Measurements from ENCODE around the gene CPAMD8. TPM values are rescaled to one million over a fixed set of nuclear protein-coding genes. Genes with fewer than 3 reads are reported as not detected.
"Not testable (repeated sequence)": the region's sequence is repeated elsewhere in the genome, so short reads cannot be mapped to it uniquely, and the experiment has no call there.

Gene CPAMD8
- total and polyA plus RNA-seq, 2 of the 8 experiments (the other 6 are each of a cell fraction or from before 2014, with no cell fraction given), result 6.1 to 9.2 TPM

- not testable (repeated sequence) for FAIRE-seq; H2BK15ac ChIP-seq (ENCODE audit: low read length); H2AFZ ChIP-seq (ENCODE audit: low read length); H3K4me1 ChIP-seq (replicated peaks in 1 of 4; ENCODE audit: control insufficient read depth in 3 of 4, insufficient read depth in 4 of 4, low read length in 3 of 4); H2BK5ac ChIP-seq (ENCODE audit: low read depth, low read length); H3K14ac ChIP-seq (ENCODE audit: insufficient read length); H3K79me2 ChIP-seq (ENCODE audit: control insufficient read depth in 1 of 2, insufficient read depth in 2 of 2, low read length in 2 of 2); H3K18ac ChIP-seq (ENCODE audit: extremely low read depth, low read length); H3K4ac ChIP-seq (replicated peaks; ENCODE audit: insufficient read length, low read depth, low read length); H3K56ac ChIP-seq (replicated peaks; ENCODE audit: insufficient read length, low read depth, low read length); H3K4me3 ChIP-seq (ENCODE audit: extremely low read depth in 1 of 4, insufficient read depth in 2 of 4, low read depth in 3 of 4, low read length in 4 of 4); H3K27ac ChIP-seq (ENCODE audit: low read depth, low read length); H3K23ac ChIP-seq (ENCODE audit: insufficient read length); H2BK20ac ChIP-seq (ENCODE audit: low read length); H4K5ac ChIP-seq (ENCODE audit: insufficient read length, low read depth, low read length); H3K4me2 ChIP-seq (ENCODE audit: insufficient read depth in 1 of 2, low read depth in 2 of 2, low read length in 2 of 2); DNase-seq (ENCODE audit: low read depth in 1 of 2, low spot score in 2 of 2); H3K27me3 ChIP-seq (replicated peaks in 1 of 4; ENCODE audit: control insufficient read depth in 3 of 4, extremely low read depth in 1 of 4, insufficient read depth in 3 of 4, low read length in 3 of 4); H3K9ac ChIP-seq (replicated peaks in 1 of 4; ENCODE audit: extremely low read depth in 1 of 4, low read depth in 3 of 4, low read length in 3 of 4); H4K91ac ChIP-seq (replicated peaks; ENCODE audit: insufficient read length, low read length); H2BK12ac ChIP-seq (ENCODE audit: low read depth, low read length); H2BK120ac ChIP-seq (replicated peaks; ENCODE audit: low read depth, low read length); H4K8ac ChIP-seq (ENCODE audit: extremely low read depth, insufficient read depth, low read length); H3K9me3 ChIP-seq (ENCODE audit: insufficient read depth in 2 of 2, low read depth in 1 of 2, low read length in 1 of 2); H2AK5ac ChIP-seq (ENCODE audit: low read depth, low read length); H3K36me3 ChIP-seq (ENCODE audit: control insufficient read depth in 2 of 4, insufficient read depth in 4 of 4, low read length in 3 of 4); H3K79me1 ChIP-seq (ENCODE audit: low read depth, low read length); H4K20me1 ChIP-seq (replicated peaks in 1 of 2; ENCODE audit: control insufficient read depth in 1 of 2, insufficient read depth in 2 of 2, low read length in 2 of 2)
- H3K23me2 ChIP-seq (ENCODE audit: low read depth, low read length), result peaks cover 11% of the 10 kb centered on the region
- ChIA-PET POLR2A (ENCODE audit: partially characterized antibody) (interaction anchor here (1.1 kb wide), 1 partner anchor 12 kb away, joined by 4 read pairs; no protein-coding TSS in a partner anchor), CTCF (ENCODE audit: partially characterized antibody) (interaction anchor here (0.6 kb wide), 1 partner anchor 219 kb away, joined by 3 read pairs; no protein-coding TSS in a partner anchor)
- WGBS, 2 experiments (ENCODE audit: extremely low coverage in 1 of 2, insufficient coverage in 1 of 2, insufficient read length in 1 of 2, insufficient replicate concordance in 2 of 2, low coverage in 1 of 2, low lambda C conversion rate in 2 of 2, missing lambda C conversion rate in 1 of 2), result 76% methylated on average over 8 of the region's 8 CpGs; no CpG with 5 or more reads in 1 of the 2 experiments
These were observed 1.7 kb downstream of the CPAMD8 start for GRCh38 chr19:17024941-17025340.

All from H1 (cell line).